ENCODE data around the gene SEPTIN8.

The SEPTIN8 gene

GRCh38 chr5:132777209-132778069, at the start of gene SEPTIN8:
SEPTIN8 (minus strand) TSS chr5:132777239; CDS start chr5:132777137, 102 bp downstream.
- peak within 1 kb of the TSS; percentile 65 for H3K4me3 ChIP-seq (ENCODE audit: low read depth, low read length)
- TF ChIP-seq, protein P1, sequence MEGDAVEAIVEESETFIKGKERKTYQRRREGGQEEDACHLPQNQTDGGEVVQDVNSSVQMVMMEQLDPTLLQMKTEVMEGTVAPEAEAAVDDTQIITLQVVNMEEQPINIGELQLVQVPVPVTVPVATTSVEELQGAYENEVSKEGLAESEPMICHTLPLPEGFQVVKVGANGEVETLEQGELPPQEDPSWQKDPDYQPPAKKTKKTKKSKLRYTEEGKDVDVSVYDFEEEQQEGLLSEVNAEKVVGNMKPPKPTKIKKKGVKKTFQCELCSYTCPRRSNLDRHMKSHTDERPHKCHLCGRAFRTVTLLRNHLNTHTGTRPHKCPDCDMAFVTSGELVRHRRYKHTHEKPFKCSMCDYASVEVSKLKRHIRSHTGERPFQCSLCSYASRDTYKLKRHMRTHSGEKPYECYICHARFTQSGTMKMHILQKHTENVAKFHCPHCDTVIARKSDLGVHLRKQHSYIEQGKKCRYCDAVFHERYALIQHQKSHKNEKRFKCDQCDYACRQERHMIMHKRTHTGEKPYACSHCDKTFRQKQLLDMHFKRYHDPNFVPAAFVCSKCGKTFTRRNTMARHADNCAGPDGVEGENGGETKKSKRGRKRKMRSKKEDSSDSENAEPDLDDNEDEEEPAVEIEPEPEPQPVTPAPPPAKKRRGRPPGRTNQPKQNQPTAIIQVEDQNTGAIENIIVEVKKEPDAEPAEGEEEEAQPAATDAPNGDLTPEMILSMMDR (IDR thresholded peaks at IDR 0.05; ENCODE audit: borderline replicate concordance, insufficient read depth, low read depth, low read length), result no peak

GRCh38 chr5:132826424-132827082, 49.5 kb upstream of the SEPTIN8 start:
- no peak overlapping the region for H3K4me3 ChIP-seq (ENCODE audit: low read depth, low read length)

GRCh38 chr5:132825834-132826391, 48.9 kb upstream of the SEPTIN8 start:
- peak overlapping the region; percentile 41 for H3K4me3 ChIP-seq (ENCODE audit: low read depth, low read length)
- TF ChIP-seq, protein P1 (IDR thresholded peaks at IDR 0.05; ENCODE audit: borderline replicate concordance, insufficient read depth, low read depth, low read length), result no peak

More at GRCh38 chr5:132826424-132827082, 49.5 kb upstream of the SEPTIN8 start:
- TF ChIP-seq, protein P1 (IDR thresholded peaks at IDR 0.05; ENCODE audit: borderline replicate concordance, insufficient read depth, low read depth, low read length), result no peak

GRCh38 chr5:132825033-132825833, 48.2 kb upstream of the SEPTIN8 start:
- TF ChIP-seq, protein P1 (IDR thresholded peaks at IDR 0.05; ENCODE audit: borderline replicate concordance, insufficient read depth, low read depth, low read length), result no peak
- peak overlapping the region; percentile 41 for H3K4me3 ChIP-seq (ENCODE audit: low read depth, low read length)

GRCh38 chr5:132824426-132824825, 47.4 kb upstream of the SEPTIN8 start:
- TF ChIP-seq, protein P1 (IDR thresholded peaks at IDR 0.05; ENCODE audit: borderline replicate concordance, insufficient read depth, low read depth, low read length), result no peak
- H3K4me3 ChIP-seq (ENCODE audit: low read depth, low read length), result no peak overlapping the region

- TF ChIP-seq, protein P1 (IDR thresholded peaks at IDR 0.05; ENCODE audit: borderline replicate concordance, insufficient read depth, low read depth, low read length), result no peak
- H3K4me3 ChIP-seq (ENCODE audit: low read depth, low read length), result no peak overlapping the region
Observed at GRCh38 chr5:132823481-132824050, 46.5 kb upstream of the SEPTIN8 start.
